ENCODE results near the gene GSK3B.

- TF ChIP-seq CTCF (IDR thresholded peaks at IDR 0.05; ENCODE audit: poor library complexity) (no peak), EZH2phosphoT487 (IDR thresholded peaks at IDR 0.05; ENCODE audit: low read depth, severe bottlenecking, unreplicated experiment) (no peak), EZH2 (IDR thresholded peaks at IDR 0.05; ENCODE audit: borderline replicate concordance) (no peak)
Measured at GRCh38 chr3:119899192-119899511, 195.1 kb downstream of the GSK3B start.

All from hepatocyte (in vitro differentiated cells).